HG02759 (cell line): ENCODE measurements around the gene SPATA2.

Experiments
- ATAC-seq: cut with Tn5 transposase; IDR thresholded peaks from one replicate; pipeline ENCODE4 v1.9.1; 2021; ENCODE audit warnings: mild to moderate bottlenecking, moderate library complexity; ENCODE audit not compliant: unreplicated experiment

Gene SPATA2

DNA sequence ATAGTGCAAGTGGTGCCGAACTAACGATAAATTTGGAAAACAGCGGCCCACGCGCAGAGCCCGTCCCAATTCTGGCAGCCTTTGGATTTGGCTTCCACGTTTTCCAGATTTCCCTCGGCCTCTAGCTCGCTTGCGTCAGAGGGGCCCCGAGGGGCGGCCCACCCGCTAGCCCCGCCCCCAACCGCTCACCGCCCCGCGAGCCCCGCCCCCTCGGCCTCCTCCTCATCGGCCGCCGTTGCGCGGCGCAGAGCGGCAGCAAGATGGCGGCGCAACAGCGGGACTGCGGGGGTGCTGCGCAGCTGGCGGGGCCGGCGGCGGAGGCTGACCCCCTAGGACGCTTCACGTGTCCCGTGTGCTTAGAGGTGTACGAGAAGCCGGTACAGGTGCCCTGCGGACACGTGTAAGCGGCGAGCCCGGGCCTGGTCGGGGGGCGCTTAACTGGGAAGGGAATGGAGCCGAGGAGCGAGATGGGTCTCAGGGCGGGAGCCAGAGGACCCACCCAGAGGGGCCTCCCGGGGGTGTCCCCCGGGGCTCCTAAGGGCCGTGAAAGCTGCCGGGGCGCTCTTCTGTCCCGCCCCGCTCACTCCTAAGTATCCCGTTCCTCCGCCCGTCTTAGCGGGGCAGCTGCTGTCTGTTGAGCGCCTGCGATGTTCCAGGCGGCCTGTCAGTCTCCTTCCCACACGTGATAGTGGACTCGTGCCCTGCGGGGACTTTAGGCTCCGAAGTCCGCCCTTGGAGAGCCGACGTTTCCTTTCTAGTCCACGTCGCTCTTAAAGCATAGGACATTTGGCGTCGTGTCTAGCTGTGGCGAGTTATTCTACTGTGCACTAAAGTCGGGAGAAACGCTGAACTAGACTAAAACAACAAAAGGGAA is 21.1 kb upstream of the SPATA2 start, which contains the start of gene RNF114:
Gene RNF114, plus strand, starts transcription at position 245 of the 874 bp plus-strand sequence. Its CDS starts 16 bp downstream, at position 261.
- peak; percentile 74 for ATAC-seq

DNA sequence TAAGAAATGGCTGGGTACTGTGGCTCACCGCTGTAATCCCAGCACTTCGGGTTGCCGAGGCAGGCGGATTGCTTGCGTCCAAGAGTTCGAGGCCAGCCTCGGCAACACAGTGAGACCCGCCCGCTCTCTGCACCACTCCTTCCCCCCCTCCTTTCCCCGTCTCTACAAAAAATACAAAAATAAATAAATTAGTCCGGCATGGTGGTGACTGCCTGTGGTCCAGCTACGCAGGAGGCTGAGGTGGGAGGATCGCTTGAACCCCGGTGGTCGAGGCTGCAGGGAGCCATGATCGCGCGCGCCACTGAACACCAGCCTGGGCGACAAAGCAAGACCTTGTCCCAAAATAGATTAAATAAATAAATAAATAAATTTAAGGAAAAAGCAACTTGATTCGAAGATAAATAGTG is 20.4 kb upstream of the SPATA2 start:
- ATAC-seq: no peak

- no peak for ATAC-seq
Measured at GRCh38 chr20:49929142-49929494, 13.8 kb upstream of the SPATA2 start.

GRCh38 chr20:49928411-49929141 is 13.2 kb upstream of the SPATA2 start:
- ATAC-seq: no peak

- no peak for ATAC-seq
Measured at GRCh38 chr20:49925901-49926454, 10.6 kb upstream of the SPATA2 start.

GRCh38 chr20:49924247-49924646 is 8.9 kb upstream of the SPATA2 start:
- ATAC-seq: no peak

DNA sequence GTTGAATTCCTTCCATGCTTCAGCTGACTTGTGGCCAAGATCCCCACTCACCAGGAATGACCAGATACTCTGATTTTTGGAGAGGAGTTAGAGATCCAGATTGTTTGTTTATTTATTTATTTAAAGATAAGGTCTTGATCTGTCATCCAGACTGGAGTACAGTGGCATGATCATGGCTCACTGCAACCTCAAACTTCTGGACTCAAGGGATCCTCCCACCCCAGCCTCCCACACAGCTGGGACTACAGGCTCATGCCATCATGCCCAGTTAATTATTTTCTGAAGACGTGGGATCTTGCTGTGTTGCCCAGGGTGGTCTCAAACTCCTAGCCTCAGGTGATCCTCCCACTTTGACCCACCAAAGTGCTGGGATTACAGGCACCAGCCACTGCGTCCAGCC is 4.1 kb upstream of the SPATA2 start:
- ATAC-seq: no peak

GRCh38 chr20:49919009-49919408 is 3.7 kb upstream of the SPATA2 start:
- no peak for ATAC-seq

DNA sequence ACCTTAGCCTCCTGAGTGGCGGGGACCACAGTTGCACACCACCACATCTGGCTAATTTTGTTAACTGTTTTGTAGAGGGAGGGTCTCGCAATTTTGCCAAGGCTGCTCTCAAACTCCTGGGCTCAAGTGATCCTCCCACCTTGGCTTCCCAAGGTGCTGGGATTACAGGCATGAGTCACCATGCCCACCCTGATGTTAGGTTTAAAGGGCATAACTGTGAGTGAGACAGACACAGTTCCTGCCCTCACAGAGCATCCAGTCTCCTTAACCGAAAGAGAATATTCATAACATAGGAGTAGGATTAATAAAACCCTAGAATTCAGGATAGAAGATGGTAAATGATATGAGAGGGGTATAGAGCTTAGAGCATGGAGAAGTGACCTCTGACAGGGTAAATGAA is 3.1 kb upstream of the SPATA2 start:
- ATAC-seq: no peak

- no peak for ATAC-seq
Measured at GRCh38 chr20:49916146-49917002, 1.0 kb upstream of the SPATA2 start.

- ATAC-seq: no peak
Measured at GRCh38 chr20:49915118-49915379, 280 bp downstream of the SPATA2 start.

- ATAC-seq: peak; percentile 3
Measured at GRCh38 chr20:49914310-49915117, 815 bp downstream of the SPATA2 start.

- ATAC-seq: no peak
Measured at GRCh38 chr20:49913399-49914047, 1.8 kb downstream of the SPATA2 start.

- ATAC-seq: no peak
Measured at GRCh38 chr20:49910340-49910706, 5.0 kb downstream of the SPATA2 start.

DNA sequence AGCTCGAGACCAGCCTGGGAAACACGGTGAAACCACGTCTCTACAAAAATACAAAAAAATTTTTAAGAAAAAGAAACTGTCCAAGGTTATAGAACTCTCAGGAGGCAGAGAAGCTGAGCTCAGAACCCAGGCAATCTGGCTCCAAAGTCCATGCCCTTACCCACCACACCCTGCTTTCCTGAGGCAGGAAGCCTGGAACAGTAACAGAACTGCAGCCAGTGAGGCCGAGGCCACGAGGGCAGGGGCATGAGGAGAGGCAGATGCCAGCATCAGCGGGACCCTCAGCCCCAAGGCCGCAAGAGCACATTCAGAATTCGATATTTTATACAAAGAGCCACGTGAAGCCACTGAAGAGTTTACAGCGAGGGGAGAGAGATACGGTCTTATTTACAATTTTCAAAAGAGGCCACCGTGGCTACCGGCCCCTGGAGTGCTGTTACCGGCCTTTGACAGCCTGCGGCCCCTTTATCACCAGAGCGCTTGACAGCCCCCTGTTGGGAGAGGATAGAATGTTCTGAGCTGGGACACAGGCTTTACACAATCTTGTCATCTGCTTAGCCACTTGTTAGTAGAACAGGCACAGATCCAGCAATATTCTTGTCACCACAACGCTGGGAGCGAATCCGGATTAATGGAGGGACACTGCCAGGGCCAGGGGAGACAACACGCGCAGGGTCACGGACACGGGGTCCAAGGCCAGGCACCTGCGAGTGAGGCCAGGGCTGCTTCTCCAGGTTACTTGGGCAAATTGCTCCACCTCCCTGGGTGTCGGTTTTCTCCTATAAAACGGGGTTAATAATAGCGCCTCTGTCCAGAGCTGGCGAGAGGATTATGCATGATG is 5.6 kb downstream of the SPATA2 start:
- ATAC-seq: no peak

DNA sequence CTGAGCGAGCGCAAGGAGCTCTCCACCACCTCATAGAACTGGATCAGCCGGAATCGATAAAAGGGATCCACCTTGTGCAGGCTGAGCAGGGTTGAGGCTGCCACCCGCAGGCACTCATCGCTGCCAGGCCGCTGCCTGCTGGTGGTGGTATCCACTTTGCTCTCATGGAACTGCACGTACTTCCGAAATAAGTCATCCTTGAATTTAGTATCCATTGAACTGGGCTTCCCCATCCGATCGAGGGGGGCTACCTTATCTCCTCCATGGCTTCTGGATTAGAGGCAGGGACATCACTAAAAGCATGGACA is 7.1 kb downstream of the SPATA2 start:
- no peak for ATAC-seq

- no peak for ATAC-seq
Measured at GRCh38 chr20:49907405-49908257, 7.7 kb downstream of the SPATA2 start.

DNA sequence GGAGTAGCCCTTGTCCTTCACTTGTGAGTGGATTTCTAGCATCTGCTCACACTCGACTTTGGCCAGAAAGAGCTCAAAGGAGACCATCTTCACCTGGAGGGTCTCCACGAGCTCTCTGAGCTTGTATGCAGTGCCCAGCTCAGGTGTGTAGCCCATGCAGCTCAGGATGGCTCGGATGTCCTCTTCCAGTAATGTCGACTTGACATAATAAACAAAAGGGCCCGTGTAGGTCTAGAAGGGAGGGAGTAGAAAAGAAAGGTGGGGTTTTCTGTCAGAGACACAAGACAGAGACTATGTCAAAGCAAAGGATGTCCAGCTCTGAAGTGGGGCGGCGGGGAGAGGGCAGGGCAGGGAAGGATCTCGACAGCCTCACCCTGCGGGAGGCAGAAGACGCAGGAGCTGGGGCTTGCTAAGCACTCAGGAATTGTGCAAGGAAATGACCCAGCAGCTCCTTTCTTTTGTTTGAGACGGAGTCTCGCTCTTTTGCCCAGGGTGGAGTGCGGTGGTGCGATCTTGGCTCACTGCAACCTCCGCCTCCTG is 8.6 kb downstream of the SPATA2 start:
- ATAC-seq: no peak
